HepG2 (cell line): ENCODE measurements around the gene SLC6A12. TPM values are rescaled to one million over a fixed set of nuclear protein-coding genes. Genes with fewer than 3 reads are reported as not detected.

ENCODE experiments used
- ATF1 ChIP-seq: IDR thresholded peaks from 2 replicates; pipeline ENCODE4 v1.6.1; 2016; ENCODE audit warnings: mild to moderate bottlenecking, control low read depth
- CREM ChIP-seq, 2 experiments: sonication (generic) in 1 of 2; formaldehyde crosslinking in 1 of 2; IDR thresholded peaks; 2 replicates each; pipeline versions ENCODE4 v1.4.0 to v1.6.1; 2016 to 2020; ENCODE audit warnings: antibody characterized with exemption in 1 of 2, mild to moderate bottlenecking in 1 of 2, missing genetic modification reagents in 1 of 2
- DR1 ChIP-seq: sonication (generic); formaldehyde crosslinking; IDR thresholded peaks from 2 replicates; pipeline ENCODE4 v1.8.0; 2021; ENCODE audit warnings: mild to moderate bottlenecking, missing genetic modification reagents, inconsistent platforms
- FIP1L1 ChIP-seq: fragments of 200-400 bp; formaldehyde crosslinking; IDR thresholded peaks from 2 replicates; pipeline ENCODE4 v1.6.1; 2018; ENCODE audit warnings: low read depth, mild to moderate bottlenecking, low read length, moderate library complexity, borderline replicate concordance; ENCODE audit not compliant: insufficient read depth
- FOXC1 ChIP-seq: sonication (generic); formaldehyde crosslinking; IDR thresholded peaks from 2 replicates; pipeline ENCODE4 v1.8.0; 2022; ENCODE audit warnings: mild to moderate bottlenecking, missing genetic modification reagents, borderline replicate concordance
- FOXK1 ChIP-seq: sonication (generic); formaldehyde crosslinking; IDR thresholded peaks from 2 replicates; pipeline ENCODE4 v1.4.0; 2020; ENCODE audit warnings: low read depth, missing genetic modification reagents, borderline replicate concordance
- GATAD1 ChIP-seq: IDR thresholded peaks from 2 replicates; pipeline ENCODE4 v1.6.1; 2016; ENCODE audit warnings: missing genetic modification reagents, missing compliant biosample characterization
- HNRNPK ChIP-seq: fragments of 200-400 bp; formaldehyde crosslinking; IDR thresholded peaks from 2 replicates; pipeline ENCODE4 v1.6.1; 2018; ENCODE audit warnings: low read length, low read depth, moderate library complexity, mild to moderate bottlenecking; ENCODE audit not compliant: poor library complexity, severe bottlenecking
- HNRNPL ChIP-seq: fragments of 200-400 bp; formaldehyde crosslinking; IDR thresholded peaks from 2 replicates; pipeline ENCODE4 v1.6.1; 2017; ENCODE audit warnings: mild to moderate bottlenecking, low read depth, low read length
- HOXA3 ChIP-seq: sonication (generic); formaldehyde crosslinking; IDR thresholded peaks from 2 replicates; pipeline ENCODE4 v1.5.0; 2020; ENCODE audit warnings: missing genetic modification reagents
- KAT8 ChIP-seq: IDR thresholded peaks from 2 replicates; pipeline ENCODE4 v1.6.1; 2016; ENCODE audit warnings: missing genetic modification reagents, missing compliant biosample characterization
- MED1 ChIP-seq: sonication (generic); formaldehyde crosslinking; IDR thresholded peaks from 2 replicates; pipeline ENCODE4 v1.4.0; 2020; ENCODE audit warnings: missing genetic modification reagents
- RARG ChIP-seq: sonication (generic); formaldehyde crosslinking; IDR thresholded peaks from 2 replicates; pipeline ENCODE4 v1.4.0; 2020; ENCODE audit warnings: low read depth, mild to moderate bottlenecking, missing genetic modification reagents
- TOPORS ChIP-seq: sonication (generic); formaldehyde crosslinking; IDR thresholded peaks from 2 replicates; pipeline ENCODE4 v1.8.0; 2023; ENCODE audit warnings: mild to moderate bottlenecking, missing genetic modification reagents
- ZBTB38 ChIP-seq: sonication (generic); formaldehyde crosslinking; IDR thresholded peaks from 2 replicates; pipeline ENCODE4 v1.5.1; 2020; ENCODE audit warnings: mild to moderate bottlenecking, missing genetic modification reagents
- ZNF160 ChIP-seq: sonication (generic); formaldehyde crosslinking; IDR thresholded peaks from 2 replicates; pipeline ENCODE4 v1.8.0; 2022; ENCODE audit warnings: mild to moderate bottlenecking, inconsistent platforms, missing genetic modification reagents
- ZNF430 ChIP-seq: sonication (generic); formaldehyde crosslinking; IDR thresholded peaks from 2 replicates; pipeline ENCODE4 v1.9.0; 2021; ENCODE audit warnings: mild to moderate bottlenecking, missing genetic modification reagents
- ZNF703 ChIP-seq: sonication (generic); formaldehyde crosslinking; IDR thresholded peaks from 2 replicates; pipeline ENCODE4 v1.5.1; 2020; ENCODE audit warnings: missing genetic modification reagents, mild to moderate bottlenecking, moderate library complexity, borderline replicate concordance
- polyA plus RNA-seq, 8 experiments: library from polyadenylated mRNA; depleted of rRNA in 3 of 8; stranded (reverse) in 7 of 8; unstranded in 1 of 8; fragments of >200 nt; fragmentation: Illumina TruSeq in 4 of 8; extraction: Trizol in 4 of 8; gene quantifications; 2 replicates each; pipeline versions ENCODE4 v1.2.1 to v1.2.3, GENCODE V29; 2011 to 2016; ENCODE audit warnings: low read depth in 4 of 8, missing spikeins in 1 of 8, mixed read lengths in 1 of 8; ENCODE audit not compliant: insufficient read depth in 1 of 8
- total RNA-seq, 5 experiments: library from RNA; depleted of rRNA; stranded (reverse); fragments of >200 nt; fragmentation: Illumina TruSeq; extraction: Trizol; gene quantifications; 2 replicates each; pipeline ENCODE4 v1.2.3, GENCODE V29; 2016; ENCODE audit warnings: low read depth in 1 of 5
- TF ChIP-seq, protein P1 (sequence below): IDR thresholded peaks from 2 replicates; pipeline ENCODE4 v1.6.1; 2016; ENCODE audit warnings: missing biosample characterization, missing genetic modification reagents, low read depth
- TF ChIP-seq, protein P2 (sequence below): sonication (generic); formaldehyde crosslinking; IDR thresholded peaks from 2 replicates; pipeline ENCODE4 v1.5.0; 2020; ENCODE audit warnings: mild to moderate bottlenecking, missing genetic modification reagents
- TF ChIP-seq, protein P3 (sequence below): sonication (generic); formaldehyde crosslinking; IDR thresholded peaks from 2 replicates; pipeline ENCODE4 v1.5.1; 2020; ENCODE audit warnings: mild to moderate bottlenecking, missing genetic modification reagents, borderline replicate concordance

Gene SLC6A12
- total and polyA plus RNA-seq, 2 of the 13 experiments (the other 11 are each of a cell fraction or from before 2014, with no cell fraction given), result 3.7 to 18.8 TPM

DNA sequence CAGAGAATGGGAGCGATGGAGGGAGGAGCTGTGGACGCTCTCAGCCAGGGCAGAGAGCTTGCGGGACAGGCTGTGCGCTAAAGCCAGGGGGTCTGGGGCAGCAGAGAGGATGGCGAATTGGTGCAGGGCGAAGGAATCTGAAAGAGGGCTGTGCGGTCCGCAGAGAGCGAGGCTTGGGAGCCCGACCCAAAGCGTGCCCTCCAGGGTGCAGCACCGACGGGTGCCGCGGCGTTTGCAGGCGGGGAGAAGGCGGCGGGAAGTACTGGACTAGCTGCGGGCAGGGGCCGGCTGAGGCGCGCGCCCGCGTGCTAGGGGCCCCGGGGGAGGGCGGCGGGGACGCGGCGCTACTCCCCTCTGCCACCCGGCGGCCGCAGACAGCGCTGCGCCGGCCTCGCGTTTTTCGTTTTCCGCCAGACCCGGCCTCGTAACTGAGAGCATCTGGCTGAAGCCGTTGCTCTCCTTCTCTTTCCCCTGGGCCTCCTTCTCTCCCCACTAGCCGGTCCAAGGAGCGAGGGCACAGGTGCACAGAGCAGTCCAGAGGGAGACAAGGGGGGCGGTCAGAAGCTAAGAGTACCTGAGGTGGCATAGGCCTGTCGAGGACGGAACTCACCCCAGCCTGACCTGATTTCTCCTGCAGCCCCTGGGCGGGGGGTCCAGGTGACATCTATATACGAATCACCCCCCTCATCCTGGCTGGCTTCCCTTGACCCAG lies 24.9 kb downstream of the SLC6A12 start (continued):
- peak; percentile 22 for TF ChIP-seq HNRNPK
- peak; percentile 64 for TF ChIP-seq HOXA3
- peak; percentile 25; the same call in 1 of the 2 replicates for TF ChIP-seq ZBTB38 (CRISPR knock-in tag)
- 0 out of 2 replicates have a peak, but pooled peaks have one; percentile 31 for TF ChIP-seq TOPORS (CRISPR knock-in tag)
- 0 out of 2 replicates have a peak, but pooled peaks have one; percentile 35 for TF ChIP-seq ZNF160
- TF ChIP-seq CREM (IDR thresholded peaks at IDR 0.05), result no peak
- no peak for TF ChIP-seq CREM (CRISPR knock-in tag; IDR thresholded peaks at IDR 0.05)
- no peak for TF ChIP-seq HNRNPL
- no peak for TF ChIP-seq KAT8
- no peak for TF ChIP-seq FIP1L1
- TF ChIP-seq MED1 (CRISPR knock-in tag), result 0 out of 2 replicates have a peak, but pooled peaks have one; percentile 12
- TF ChIP-seq ZNF703 (CRISPR knock-in tag), result no peak
- TF ChIP-seq, protein P1, sequence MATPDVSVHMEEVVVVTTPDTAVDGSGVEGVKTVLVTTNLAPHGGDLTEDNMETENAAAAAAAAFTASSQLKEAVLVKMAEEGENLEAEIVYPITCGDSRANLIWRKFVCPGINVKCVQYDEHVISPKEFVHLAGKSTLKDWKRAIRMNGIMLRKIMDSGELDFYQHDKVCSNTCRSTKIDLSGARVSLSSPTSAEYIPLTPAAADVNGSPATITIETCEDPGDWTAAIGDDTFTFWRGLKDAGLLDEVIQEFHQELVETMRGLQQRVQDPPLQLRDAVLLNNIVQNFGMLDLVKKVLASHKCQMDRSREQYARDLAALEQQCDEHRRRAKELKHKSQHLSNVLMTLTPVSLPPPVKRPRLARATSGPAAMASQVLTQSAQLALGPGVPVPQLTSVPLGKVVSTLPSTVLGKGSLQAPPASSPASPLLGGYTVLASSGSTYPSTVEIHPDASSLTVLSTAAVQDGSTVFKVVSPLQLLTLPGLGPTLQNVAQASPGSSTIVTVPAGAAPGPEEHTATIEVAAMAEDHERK, result no peak
- TF ChIP-seq, protein P2, sequence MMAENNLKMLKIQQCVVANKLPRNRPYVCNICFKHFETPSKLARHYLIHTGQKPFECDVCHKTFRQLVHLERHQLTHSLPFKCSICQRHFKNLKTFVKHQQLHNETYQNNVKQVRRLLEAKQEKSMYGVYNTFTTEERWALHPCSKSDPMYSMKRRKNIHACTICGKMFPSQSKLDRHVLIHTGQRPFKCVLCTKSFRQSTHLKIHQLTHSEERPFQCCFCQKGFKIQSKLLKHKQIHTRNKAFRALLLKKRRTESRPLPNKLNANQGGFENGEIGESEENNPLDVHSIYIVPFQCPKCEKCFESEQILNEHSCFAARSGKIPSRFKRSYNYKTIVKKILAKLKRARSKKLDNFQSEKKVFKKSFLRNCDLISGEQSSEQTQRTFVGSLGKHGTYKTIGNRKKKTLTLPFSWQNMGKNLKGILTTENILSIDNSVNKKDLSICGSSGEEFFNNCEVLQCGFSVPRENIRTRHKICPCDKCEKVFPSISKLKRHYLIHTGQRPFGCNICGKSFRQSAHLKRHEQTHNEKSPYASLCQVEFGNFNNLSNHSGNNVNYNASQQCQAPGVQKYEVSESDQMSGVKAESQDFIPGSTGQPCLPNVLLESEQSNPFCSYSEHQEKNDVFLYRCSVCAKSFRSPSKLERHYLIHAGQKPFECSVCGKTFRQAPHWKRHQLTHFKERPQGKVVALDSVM (CRISPR knock-in tag), result peak; percentile 19; the same call in 1 of the 2 replicates
- no peak for TF ChIP-seq DR1 (CRISPR knock-in tag)
- no peak for TF ChIP-seq FOXK1 (CRISPR knock-in tag)
- TF ChIP-seq, protein P3, sequence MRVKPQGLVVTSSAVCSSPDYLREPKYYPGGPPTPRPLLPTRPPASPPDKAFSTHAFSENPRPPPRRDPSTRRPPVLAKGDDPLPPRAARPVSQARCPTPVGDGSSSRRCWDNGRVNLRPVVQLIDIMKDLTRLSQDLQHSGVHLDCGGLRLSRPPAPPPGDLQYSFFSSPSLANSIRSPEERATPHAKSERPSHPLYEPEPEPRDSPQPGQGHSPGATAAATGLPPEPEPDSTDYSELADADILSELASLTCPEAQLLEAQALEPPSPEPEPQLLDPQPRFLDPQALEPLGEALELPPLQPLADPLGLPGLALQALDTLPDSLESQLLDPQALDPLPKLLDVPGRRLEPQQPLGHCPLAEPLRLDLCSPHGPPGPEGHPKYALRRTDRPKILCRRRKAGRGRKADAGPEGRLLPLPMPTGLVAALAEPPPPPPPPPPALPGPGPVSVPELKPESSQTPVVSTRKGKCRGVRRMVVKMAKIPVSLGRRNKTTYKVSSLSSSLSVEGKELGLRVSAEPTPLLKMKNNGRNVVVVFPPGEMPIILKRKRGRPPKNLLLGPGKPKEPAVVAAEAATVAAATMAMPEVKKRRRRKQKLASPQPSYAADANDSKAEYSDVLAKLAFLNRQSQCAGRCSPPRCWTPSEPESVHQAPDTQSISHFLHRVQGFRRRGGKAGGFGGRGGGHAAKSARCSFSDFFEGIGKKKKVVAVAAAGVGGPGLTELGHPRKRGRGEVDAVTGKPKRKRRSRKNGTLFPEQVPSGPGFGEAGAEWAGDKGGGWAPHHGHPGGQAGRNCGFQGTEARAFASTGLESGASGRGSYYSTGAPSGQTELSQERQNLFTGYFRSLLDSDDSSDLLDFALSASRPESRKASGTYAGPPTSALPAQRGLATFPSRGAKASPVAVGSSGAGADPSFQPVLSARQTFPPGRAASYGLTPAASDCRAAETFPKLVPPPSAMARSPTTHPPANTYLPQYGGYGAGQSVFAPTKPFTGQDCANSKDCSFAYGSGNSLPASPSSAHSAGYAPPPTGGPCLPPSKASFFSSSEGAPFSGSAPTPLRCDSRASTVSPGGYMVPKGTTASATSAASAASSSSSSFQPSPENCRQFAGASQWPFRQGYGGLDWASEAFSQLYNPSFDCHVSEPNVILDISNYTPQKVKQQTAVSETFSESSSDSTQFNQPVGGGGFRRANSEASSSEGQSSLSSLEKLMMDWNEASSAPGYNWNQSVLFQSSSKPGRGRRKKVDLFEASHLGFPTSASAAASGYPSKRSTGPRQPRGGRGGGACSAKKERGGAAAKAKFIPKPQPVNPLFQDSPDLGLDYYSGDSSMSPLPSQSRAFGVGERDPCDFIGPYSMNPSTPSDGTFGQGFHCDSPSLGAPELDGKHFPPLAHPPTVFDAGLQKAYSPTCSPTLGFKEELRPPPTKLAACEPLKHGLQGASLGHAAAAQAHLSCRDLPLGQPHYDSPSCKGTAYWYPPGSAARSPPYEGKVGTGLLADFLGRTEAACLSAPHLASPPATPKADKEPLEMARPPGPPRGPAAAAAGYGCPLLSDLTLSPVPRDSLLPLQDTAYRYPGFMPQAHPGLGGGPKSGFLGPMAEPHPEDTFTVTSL (CRISPR knock-in tag), result no peak
- TF ChIP-seq GATAD1 (CRISPR knock-in tag), result no peak
- TF ChIP-seq FOXC1, result 0 out of 2 replicates have a peak, but pooled peaks have one; percentile 48
- TF ChIP-seq ATF1 (CRISPR knock-in tag), result no peak
- TF ChIP-seq RARG (CRISPR knock-in tag), result no peak
- no peak for TF ChIP-seq ZNF430 (CRISPR knock-in tag)
